ENCODE results near the gene GALNT14. TPM values are rescaled to one million over a fixed set of nuclear protein-coding genes. Genes with fewer than 3 reads are reported as not detected.

The GALNT14 gene
- total and polyA plus RNA-seq, 2 of the 8 experiments (the other 6 are each of a cell fraction or from before 2014, with no cell fraction given): 13.0 to 13.7 TPM

DNA sequence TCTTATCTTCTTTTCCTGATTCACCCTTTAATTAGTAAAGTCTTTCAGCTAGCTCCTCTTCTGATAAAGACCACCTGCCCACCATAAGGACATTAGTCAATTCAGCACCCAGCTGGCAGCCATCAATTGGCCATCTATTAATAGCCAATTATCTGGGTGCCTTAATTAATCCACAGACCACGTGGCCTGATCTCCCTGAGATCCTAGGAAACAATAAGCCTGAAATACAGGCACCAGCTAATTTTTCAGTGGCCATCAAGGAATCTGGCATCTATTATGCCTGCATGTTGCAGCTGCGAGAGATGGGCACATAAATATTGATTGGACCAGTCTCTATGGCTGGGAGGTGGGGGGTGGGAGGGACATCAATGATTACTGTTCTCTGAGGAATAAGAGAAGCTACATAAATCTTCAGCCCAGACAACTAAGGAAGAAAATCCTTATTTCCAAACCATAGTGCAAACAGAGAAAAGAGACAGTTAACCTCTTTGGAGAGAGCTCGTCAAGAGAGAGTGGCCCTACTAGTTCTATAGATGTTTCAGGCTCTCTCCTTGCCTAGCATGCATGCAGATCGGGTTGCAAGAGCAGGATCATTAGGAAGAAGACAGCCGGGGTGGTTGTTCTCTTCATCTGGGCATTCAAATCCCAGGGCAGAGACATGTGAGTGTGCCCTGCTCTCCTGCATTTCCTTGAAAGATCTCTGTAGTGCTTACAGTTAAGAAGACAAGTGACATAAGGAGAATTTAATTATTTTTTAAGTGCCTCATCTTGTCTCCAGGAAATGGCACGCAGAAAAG is 8.7 kb downstream of the GALNT14 start (continued):
- TF ChIP-seq RNF2 (IDR thresholded peaks at IDR 0.05; ENCODE audit: borderline replicate concordance, low read depth, low read length, missing control alignments, poor library complexity, severe bottlenecking) (no peak), CBX8 (IDR thresholded peaks at IDR 0.05; ENCODE audit: borderline replicate concordance, low read depth, low read length) (no peak), JUN (IDR thresholded peaks at IDR 0.05; ENCODE audit: low read depth, low read length) (no peak)

Measured in H1 (cell line).